GM21367 (cell line): ENCODE data around the gene YY2.
"Not testable (repeated sequence)": the region's sequence is repeated elsewhere in the genome, so short reads cannot be mapped to it uniquely, and the experiment has no call there.

Experiments used
- ATAC-seq: cut with Tn5 transposase; IDR thresholded peaks from one replicate; pipeline ENCODE4 v1.9.1; 2021; ENCODE audit not compliant: unreplicated experiment

Gene YY2

DNA sequence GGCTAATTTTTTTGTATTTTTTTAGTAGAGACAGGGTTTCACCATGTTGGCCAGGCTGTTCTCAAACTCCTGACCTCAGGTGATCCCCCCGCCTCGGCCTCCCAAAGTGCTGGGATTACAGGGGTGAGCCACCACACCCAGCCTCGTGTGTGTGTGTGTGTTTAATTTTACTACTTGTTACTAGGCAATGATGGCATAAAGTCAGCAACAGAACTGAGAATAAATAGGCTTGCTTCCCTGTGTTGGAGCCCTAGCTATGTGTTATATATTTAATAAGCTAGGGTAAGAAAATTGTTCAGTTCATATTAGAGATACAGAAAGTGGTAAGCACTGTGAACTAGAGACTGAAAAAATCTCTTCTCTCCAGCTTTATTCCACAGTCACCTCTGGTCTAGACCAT lies 18.4 kb downstream of the YY2 start:
- ATAC-seq, result not testable (repeated sequence)

DNA sequence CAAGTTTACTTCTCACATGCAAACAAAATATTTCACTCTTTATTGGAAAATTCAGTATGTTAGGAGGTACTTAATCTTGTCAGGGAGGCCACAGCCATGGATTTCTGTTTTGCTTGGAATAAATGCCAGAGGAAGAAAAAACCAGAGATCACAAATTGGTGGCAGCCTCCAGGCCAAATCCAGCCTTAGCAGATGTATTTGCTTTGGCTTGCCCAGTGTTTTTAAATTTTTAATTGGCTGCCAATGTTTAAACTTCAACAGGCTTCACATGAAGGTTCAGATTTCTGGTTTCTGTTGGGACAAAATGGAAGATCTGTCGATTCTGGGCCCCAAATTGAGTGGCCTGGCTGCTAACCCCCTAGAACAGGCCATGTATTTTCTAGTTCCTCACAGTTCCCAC lies 19.2 kb downstream of the YY2 start:
- ATAC-seq, result no peak

DNA sequence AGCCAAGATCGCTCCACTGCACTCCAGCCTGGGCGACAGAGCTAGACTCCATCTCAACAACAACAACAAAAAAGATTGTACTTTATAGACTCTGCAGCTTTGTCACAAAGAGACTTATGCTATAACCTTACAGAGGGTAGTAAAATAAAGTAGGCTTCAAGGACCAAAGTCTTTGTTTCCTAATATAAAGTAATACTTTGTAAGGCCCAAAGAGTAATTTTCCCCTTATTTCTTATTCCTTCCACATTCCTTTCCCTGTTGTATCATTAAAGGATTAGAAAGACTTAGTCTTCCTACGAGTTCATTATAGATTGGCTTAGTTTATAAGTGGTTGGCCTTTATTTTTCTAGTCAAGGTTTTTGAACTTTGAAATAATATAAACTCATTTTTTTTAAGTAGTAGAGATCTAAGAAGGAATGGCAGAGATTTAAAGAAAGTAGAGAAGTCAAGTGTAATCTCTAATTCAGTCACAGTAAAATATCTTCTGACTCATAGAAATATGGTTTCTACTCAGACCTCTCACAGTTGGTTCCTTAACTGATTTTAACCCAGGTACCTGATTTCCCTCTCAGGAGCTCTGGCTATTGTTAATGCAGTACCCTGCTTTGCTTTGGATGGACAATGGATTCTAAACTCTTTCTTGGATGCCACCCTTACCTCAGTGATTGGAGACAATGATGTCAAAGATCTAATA lies 26.2 kb downstream of the YY2 start:
- no peak for ATAC-seq

GRCh38 chrX:21883258-21883657 lies 27.5 kb downstream of the YY2 start:
- no peak for ATAC-seq

DNA sequence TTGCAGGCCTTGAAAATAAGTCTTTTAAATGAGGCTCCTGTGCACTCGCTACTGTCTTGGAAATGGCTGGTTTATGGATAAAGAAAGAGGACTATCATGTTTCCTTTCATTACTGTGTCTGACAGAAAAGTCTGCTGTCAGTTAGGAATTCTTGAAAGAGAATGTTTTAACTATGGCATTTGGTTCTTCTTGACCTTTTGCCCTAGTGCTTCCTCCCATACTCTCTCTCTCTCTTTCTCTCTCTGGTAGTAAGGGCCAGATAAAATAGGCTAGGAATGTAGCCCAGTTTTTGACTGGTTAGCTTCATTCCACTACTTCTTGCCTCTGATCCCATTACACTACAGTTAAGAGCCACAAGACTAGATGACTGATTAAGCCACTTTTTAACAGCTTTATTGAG lies 29.8 kb downstream of the YY2 start:
- ATAC-seq, result no peak

- no peak for ATAC-seq
Observed at GRCh38 chrX:21905313-21905712, 49.5 kb downstream of the YY2 start.

DNA sequence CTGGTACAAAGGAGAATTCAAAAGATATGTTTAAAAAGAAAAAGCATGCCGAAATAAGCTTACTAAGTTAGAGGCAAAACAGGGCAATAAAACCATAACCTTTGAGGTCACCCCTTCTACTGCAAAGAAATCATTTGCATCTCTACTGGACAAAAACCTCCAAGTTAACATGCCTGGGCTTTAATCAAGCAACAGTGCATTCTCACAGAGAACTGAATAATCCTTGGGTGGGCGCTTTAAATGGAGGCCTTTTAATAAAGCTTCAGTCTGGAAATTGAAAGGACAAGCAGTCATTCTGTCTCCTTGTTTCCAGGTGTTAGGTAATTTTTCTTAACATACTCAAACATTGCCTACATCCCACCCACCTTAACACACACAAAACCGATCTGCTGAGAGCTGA lies 50.2 kb downstream of the YY2 start:
- no peak for ATAC-seq

GRCh38 chrX:21907260-21907659 lies 51.5 kb downstream of the YY2 start:
- no peak for ATAC-seq
